Retinal pigment epithelial cell (primary cell): ENCODE measurements around the gene MAD1L1.

ENCODE experiments used
- DNase-seq: peaks from one replicate; pipeline ENCODE4 v3.0.0-alpha.2; 2010; ENCODE audit warnings: low read depth
- H3K4me3 ChIP-seq: 2 replicates; pipeline ENCODE4 v1.5.1; 2011; ENCODE audit warnings: mild to moderate bottlenecking, low read length, control low read depth, moderate library complexity
- CTCF ChIP-seq: conservative IDR thresholded peaks from 2 replicates; pipeline ENCODE4 v1.5.1; 2011; ENCODE audit warnings: low read depth, low read length, control low read depth, inconsistent platforms

Gene MAD1L1

GRCh38 chr7:2043316-2044039 lies 189.3 kb downstream of the MAD1L1 start:
- TF ChIP-seq CTCF: no peak
- H3K4me3 ChIP-seq: no peak overlapping the region
- no peak for DNase-seq

GRCh38 chr7:2042650-2043049 lies 190.1 kb downstream of the MAD1L1 start:
- no peak overlapping the region for H3K4me3 ChIP-seq
- no peak for DNase-seq
- TF ChIP-seq CTCF: no peak

GRCh38 chr7:2041496-2042367 lies 191.0 kb downstream of the MAD1L1 start:
- no peak for TF ChIP-seq CTCF
- H3K4me3 ChIP-seq: no peak overlapping the region
- DNase-seq: no peak

- DNase-seq: no peak
- H3K4me3 ChIP-seq: no peak overlapping the region
Measured at GRCh38 chr7:2040893-2041270, 191.9 kb downstream of the MAD1L1 start.

GRCh38 chr7:2040201-2040892 lies 192.4 kb downstream of the MAD1L1 start:
- no peak for DNase-seq

More at GRCh38 chr7:2040893-2041270, 191.9 kb downstream of the MAD1L1 start:
- no peak for TF ChIP-seq CTCF

More at GRCh38 chr7:2040201-2040892, 192.4 kb downstream of the MAD1L1 start:
- no peak overlapping the region for H3K4me3 ChIP-seq
- TF ChIP-seq CTCF: no peak
